ENCODE results near the gene SNAP25.

The SNAP25 gene

GRCh38 chr20:10268636-10269035 lies 50.0 kb downstream of the SNAP25 start:
- no peak for DNase-seq

GRCh38 chr20:10270630-10271029 lies 52.0 kb downstream of the SNAP25 start:
- DNase-seq: no peak

GRCh38 chr20:10271494-10272219 lies 53.0 kb downstream of the SNAP25 start:
- DNase-seq: no peak

- DNase-seq: no peak
Observed at GRCh38 chr20:10276878-10277580, 58.4 kb downstream of the SNAP25 start.

GRCh38 chr20:10277616-10278015 lies 59.0 kb downstream of the SNAP25 start:
- DNase-seq: no peak

- DNase-seq: no peak
Observed at GRCh38 chr20:10278412-10278811, 59.8 kb downstream of the SNAP25 start.

- no peak for DNase-seq
Observed at GRCh38 chr20:10280018-10280908, 61.6 kb downstream of the SNAP25 start.

GRCh38 chr20:10281911-10282310 lies 63.3 kb downstream of the SNAP25 start:
- no peak for DNase-seq

GRCh38 chr20:10282979-10283456 lies 64.4 kb downstream of the SNAP25 start:
- DNase-seq: no peak

GRCh38 chr20:10286356-10286755 lies 67.7 kb downstream of the SNAP25 start:
- DNase-seq: no peak

GRCh38 chr20:10288421-10288820 lies 69.8 kb downstream of the SNAP25 start:
- DNase-seq: no peak

- no peak for DNase-seq
Observed at GRCh38 chr20:10288954-10289646, 70.5 kb downstream of the SNAP25 start.

GRCh38 chr20:10291568-10292248 lies 73.1 kb downstream of the SNAP25 start:
- DNase-seq: no peak

GRCh38 chr20:10297223-10297622 lies 78.6 kb downstream of the SNAP25 start:
- DNase-seq: no peak

GRCh38 chr20:10297684-10298240 lies 79.1 kb downstream of the SNAP25 start:
- DNase-seq: no peak

GRCh38 chr20:10300582-10301446 lies 82.2 kb downstream of the SNAP25 start:
- no peak for DNase-seq

- no peak for DNase-seq
Observed at GRCh38 chr20:10303852-10304251, 85.2 kb downstream of the SNAP25 start.

GRCh38 chr20:10304471-10305046 lies 85.9 kb downstream of the SNAP25 start:
- DNase-seq: no peak

GRCh38 chr20:10306440-10307358 lies 88.1 kb downstream of the SNAP25 start:
- no peak for DNase-seq

Data from suppressor macrophage treated with lipopolysaccharide for 4 hours (primary cell).